Dendritic cell treated with granulocyte-macrophage colony-stimulating factor and Interleukin-4, amounts not matched to agents 40 ng/mL and 50 ng/mL, for 4 days (primary cell): ENCODE results near the gene LRBA.
"Not testable (repeated sequence)": the region's sequence is repeated elsewhere in the genome, so short reads cannot be mapped to it uniquely, and the experiment has no call there.

ENCODE experiments used
- H3K27ac Mint-ChIP-seq: one replicate; pipeline ENCODE4 v1.8.0; 2022; ENCODE audit warnings: mild to moderate bottlenecking, mixed read lengths
- H3K27me3 Mint-ChIP-seq: one replicate; pipeline ENCODE4 v1.8.0; 2022; ENCODE audit warnings: mild to moderate bottlenecking, mixed read lengths
- H3K36me3 Mint-ChIP-seq: one replicate; pipeline ENCODE4 v1.8.0; 2022; ENCODE audit warnings: low read depth, mixed read lengths
- H3K4me1 Mint-ChIP-seq: one replicate; pipeline ENCODE4 v1.8.0; 2022; ENCODE audit warnings: low read depth, mixed read lengths
- H3K4me3 Mint-ChIP-seq: one replicate; pipeline ENCODE4 v1.8.0; 2022; ENCODE audit warnings: mild to moderate bottlenecking, moderate library complexity, mixed read lengths
- H3K9me3 Mint-ChIP-seq: one replicate; pipeline ENCODE4 v1.8.0; 2022; ENCODE audit warnings: mixed read lengths
- intact Hi-C: fragments of 100-400 bp; cut with micrococcal nuclease; formaldehyde crosslinking; loops from one replicate; pipeline ENCODE4 v1.15.0; 2022

Gene LRBA

DNA sequence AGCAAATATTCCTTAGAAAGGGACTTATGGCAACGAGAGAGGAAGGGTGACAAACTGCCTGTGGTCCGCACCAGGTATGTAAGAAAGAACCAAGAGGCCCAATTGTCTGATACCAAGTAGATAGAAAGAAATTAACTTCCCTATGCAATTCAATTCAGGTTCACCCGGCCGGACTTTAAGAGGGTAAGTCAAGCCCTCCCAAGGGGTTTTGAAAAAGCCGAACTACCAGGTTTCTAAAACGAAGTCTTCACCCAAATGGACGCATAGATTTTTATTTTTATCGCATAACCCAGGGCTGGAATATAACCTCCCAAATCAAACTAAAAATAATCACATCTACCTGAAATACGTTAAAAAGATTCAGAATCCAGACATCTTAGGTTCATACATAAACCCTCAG, 434.8 kb downstream of the LRBA start:
- Mint-ChIP-seq H3K36me3 (peaks cover 40% of the 10 kb centered on the region), H3K9me3 (peaks cover 46% of the 10 kb centered on the region), H3K4me1 (no peaks in the 10 kb centered on the region), H3K27me3 (no peaks in the 10 kb centered on the region), H3K4me3 (no peak overlapping the region), H3K27ac (no peak overlapping the region)
- intact Hi-C loops: no loop called here

DNA sequence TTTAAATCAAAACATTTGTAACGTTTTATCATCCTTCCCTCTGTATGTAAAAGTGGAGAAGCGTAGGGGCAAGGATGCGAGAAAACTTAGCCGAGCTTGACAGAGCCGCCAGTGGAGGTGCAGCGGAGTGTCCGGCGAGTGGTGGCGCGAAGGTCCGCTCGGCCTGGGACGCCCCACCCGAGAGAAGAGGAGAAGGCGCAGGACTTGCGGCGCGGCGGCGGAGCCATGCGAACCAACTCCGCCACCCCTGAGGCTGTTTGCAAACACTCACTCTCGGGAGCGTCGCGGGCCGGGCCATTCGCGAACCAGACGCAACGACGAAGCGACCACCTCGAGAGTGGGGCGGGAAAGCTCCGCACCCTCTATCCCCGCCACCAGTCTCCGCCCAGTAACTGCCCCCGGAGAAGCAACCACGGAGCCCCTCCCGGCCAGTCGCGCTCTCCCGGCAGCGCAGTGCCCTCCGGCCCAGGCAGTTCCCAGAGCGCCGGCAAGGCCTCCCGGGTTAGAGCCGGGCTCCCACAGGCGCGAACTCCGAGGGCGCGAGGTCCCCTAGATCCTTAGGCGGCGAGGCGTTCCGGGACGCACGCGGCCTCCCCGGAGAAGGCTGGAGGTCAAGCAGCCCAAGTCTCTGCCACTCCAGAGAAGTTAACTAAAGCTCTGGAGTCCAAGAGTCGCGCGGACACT, 435.4 kb downstream of the LRBA start:
- intact Hi-C loops: no loop called here
- no peak overlapping the region for H3K27ac Mint-ChIP-seq
- peaks cover 40% of the 10 kb centered on the region for H3K36me3 Mint-ChIP-seq

DNA sequence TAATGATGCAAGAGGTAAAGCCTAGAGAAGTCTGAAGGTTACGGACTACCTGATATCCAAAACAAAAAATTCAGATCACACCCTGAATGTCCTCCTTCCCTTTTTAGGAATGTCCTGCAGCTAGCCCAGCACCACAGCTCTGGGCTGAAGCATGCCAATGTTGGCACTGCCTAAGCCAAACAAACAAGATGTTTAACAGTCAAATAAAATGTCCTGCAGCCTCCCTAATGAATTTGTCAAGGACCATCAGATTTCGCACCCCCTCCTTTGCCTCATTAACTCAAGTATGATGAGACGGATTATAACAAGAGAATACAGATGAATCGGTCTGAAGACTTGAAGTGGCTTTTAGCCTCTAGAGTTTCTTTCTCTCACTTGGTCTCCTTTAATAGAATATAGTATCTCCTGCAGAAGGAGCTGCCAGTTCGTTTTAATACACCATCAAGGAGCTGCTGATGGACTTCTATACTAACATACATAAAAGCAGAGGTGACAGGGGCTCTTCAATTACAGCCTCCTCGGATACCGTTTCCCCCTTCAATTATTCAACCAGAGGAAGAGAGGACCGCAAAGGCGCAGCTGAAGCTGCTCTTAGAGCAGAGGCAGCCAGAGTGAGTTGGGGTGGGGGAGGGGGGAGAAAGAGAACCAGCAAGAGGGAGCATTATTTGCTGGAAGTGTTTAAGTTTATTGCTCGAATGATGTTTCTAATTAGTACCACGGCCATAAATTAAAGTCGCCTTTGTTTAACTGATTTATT, 436.2 kb downstream of the LRBA start:
- intact Hi-C loops: no loop called here
- Mint-ChIP-seq H3K36me3 (peaks cover 33% of the 10 kb centered on the region), H3K27me3 (no peaks in the 10 kb centered on the region), H3K4me1 (no peaks in the 10 kb centered on the region), H3K27ac (no peak overlapping the region), H3K9me3 (peaks cover 43% of the 10 kb centered on the region), H3K4me3 (no peak overlapping the region)

More for the DNA sequence above, 435.4 kb downstream of the LRBA start:
- peaks cover 46% of the 10 kb centered on the region for H3K9me3 Mint-ChIP-seq
- no peak overlapping the region for H3K4me3 Mint-ChIP-seq
- no peaks in the 10 kb centered on the region for H3K27me3 Mint-ChIP-seq
- no peaks in the 10 kb centered on the region for H3K4me1 Mint-ChIP-seq

DNA sequence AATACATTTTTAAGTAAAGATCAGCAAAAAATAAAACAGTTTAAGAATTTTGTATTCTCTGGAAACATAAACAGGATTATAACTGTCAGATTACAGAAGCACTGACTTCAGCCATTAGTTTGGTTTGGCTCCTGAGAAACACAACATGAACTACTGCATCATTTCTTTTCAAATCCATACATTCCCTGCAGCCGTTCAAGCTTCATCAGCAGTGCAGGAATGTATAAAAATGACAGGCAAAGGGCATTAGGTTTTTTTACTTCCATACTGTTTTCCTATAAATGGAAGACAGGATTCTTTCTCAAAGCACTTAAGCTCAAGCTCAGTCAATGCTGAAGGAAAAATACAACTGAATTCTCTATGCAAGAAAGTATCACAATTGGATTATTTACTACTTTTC, 437.3 kb downstream of the LRBA start:
- Mint-ChIP-seq H3K4me3 (no peak overlapping the region), H3K27ac (no peak overlapping the region), H3K27me3 (no peaks in the 10 kb centered on the region), H3K9me3 (peaks cover 31% of the 10 kb centered on the region), H3K36me3 (peaks cover 22% of the 10 kb centered on the region), H3K4me1 (no peaks in the 10 kb centered on the region)
- intact Hi-C loops: no loop called here

DNA sequence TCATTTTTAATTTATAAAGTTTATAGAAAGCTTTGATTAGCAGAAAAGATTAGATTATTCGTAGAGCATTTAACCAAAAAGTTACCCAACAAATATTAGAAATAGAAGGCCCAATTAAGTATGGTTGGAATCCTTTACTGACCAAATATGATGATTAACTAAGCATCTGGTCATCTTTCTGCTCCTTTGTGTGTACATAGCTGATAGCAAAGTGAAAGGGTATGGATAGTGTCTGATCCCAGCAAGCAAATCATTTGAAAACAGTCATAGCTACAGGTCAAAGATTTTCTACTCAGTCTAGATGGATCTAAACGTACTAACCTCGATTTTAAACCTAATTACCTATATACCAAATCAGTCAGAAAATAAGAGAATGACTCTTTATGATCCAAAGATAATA, 440.4 kb downstream of the LRBA start:
- no peaks in the 10 kb centered on the region for H3K4me1 Mint-ChIP-seq
- peaks cover 6% of the 10 kb centered on the region for H3K9me3 Mint-ChIP-seq
- H3K4me3 Mint-ChIP-seq: no peak overlapping the region
- peaks cover 6% of the 10 kb centered on the region for H3K36me3 Mint-ChIP-seq
- no peaks in the 10 kb centered on the region for H3K27me3 Mint-ChIP-seq
- intact Hi-C loops: no loop called here
- no peak overlapping the region for H3K27ac Mint-ChIP-seq

DNA sequence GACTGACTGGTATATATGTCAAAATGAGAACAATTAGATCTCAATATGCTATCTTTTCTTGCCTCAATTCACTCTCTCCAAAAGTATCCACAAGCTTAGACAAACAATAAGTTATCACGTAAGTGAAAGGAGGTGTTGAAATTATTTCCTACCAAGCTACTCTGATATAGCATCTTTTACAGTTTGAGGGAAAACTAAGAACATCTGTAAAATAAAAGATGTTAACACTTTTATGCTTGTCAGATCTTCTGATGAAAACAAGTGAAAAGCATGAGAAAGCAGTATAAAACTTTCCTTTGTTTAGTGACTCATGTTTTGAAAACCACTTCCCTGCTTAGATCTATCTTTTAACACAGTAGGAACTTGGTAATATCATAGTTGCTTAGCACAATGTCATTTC, 441.6 kb downstream of the LRBA start:
- no peaks in the 10 kb centered on the region for H3K9me3 Mint-ChIP-seq
- H3K4me3 Mint-ChIP-seq: no peak overlapping the region
- no peaks in the 10 kb centered on the region for H3K36me3 Mint-ChIP-seq
- no peaks in the 10 kb centered on the region for H3K27me3 Mint-ChIP-seq
- intact Hi-C loops: no loop called here
- no peaks in the 10 kb centered on the region for H3K4me1 Mint-ChIP-seq
- H3K27ac Mint-ChIP-seq: no peak overlapping the region

DNA sequence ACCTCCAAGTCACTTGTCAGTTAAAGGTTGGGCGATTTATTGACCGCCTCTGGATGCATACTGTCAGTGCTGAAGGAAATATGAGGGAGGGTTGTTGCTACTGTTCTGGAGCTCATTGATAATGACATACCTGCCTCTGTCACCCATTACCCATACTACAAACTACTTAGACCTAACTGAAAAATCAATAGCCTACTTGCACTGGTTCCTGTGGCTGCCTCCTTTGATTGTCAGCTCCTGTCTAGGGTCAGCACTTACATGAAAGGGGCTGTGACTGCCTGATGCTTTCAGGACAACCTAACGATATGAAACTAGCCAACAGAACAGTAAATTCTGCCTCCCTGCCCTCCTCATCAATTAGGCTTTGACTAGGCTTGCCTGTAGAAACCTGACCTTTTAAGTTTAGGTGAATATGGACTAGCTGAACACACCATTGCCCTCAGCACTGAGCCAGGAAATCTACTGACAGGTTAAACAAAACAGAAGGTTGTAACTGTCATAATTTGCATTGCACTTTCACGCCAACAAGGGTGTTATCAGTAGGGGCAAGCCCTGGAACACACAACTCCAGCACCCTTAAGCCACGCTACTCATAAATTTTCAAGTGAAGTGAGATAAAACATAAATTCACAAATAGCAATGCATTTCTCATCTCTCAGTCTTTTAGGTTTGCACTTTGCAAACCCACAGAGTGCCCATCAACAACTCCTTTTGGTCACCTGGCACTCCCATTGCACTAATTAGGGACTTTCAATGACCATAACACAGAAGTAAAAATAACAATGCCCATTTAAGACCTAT, 442.2 kb downstream of the LRBA start:
- H3K27ac Mint-ChIP-seq: no peak overlapping the region
- no peak overlapping the region for H3K4me3 Mint-ChIP-seq
- no peaks in the 10 kb centered on the region for H3K4me1 Mint-ChIP-seq
- intact Hi-C loops: no loop called here
- no peaks in the 10 kb centered on the region for H3K9me3 Mint-ChIP-seq
- H3K36me3 Mint-ChIP-seq: no peaks in the 10 kb centered on the region
- H3K27me3 Mint-ChIP-seq: no peaks in the 10 kb centered on the region

DNA sequence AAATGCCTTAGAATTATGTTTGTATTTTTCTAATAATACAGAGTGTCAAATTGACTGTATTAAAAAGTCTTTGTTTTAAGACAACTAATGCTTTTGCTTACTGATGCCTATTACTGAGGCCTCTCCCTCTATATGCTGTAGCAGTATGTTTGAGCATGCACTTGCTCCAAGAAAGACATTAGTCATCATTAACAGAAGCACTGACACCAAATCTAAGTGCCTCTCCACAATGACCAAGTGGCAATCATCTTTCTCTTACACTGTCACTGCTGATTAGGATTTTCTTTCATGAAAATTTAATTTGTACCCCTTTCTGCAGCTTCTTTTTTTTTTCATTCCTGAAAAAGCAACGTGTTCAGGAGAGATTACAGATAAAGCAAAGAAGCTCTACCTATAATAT, 444.2 kb downstream of the LRBA start:
- intact Hi-C loops: no loop called here
- Mint-ChIP-seq H3K4me3 (no peak overlapping the region), H3K9me3 (no peaks in the 10 kb centered on the region), H3K27ac (no peak overlapping the region), H3K4me1 (no peaks in the 10 kb centered on the region), H3K36me3 (no peaks in the 10 kb centered on the region), H3K27me3 (no peaks in the 10 kb centered on the region)

DNA sequence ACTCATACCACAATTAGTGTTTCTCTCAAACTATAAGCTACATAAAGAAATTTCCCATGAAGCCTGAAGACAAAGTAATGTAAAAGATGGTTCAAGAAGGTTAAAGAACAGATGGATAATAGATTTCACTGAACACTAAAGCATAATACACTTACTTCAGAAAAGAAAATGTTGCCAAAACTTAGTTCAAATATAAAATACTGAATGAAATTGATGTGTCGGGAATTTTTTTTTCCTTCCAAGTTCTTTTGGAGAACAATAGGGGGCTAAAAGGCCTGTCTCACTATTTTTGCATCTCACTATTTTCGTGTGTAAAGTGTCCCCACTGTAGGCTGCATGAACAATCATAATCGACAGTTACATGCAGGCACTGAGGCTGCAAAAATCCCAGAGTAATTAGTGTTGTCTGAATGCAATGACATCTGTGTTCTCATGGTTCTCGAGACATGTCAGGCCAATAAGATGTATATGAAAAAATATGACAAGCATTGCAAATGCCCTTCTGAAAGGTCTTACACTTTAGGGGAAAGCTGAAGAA, 445.0 kb downstream of the LRBA start:
- Mint-ChIP-seq H3K27me3 (no peaks in the 10 kb centered on the region), H3K4me3 (no peak overlapping the region), H3K4me1 (no peaks in the 10 kb centered on the region), H3K36me3 (no peaks in the 10 kb centered on the region), H3K27ac (no peak overlapping the region), H3K9me3 (peaks cover 3% of the 10 kb centered on the region)
- intact Hi-C loops: no loop called here

DNA sequence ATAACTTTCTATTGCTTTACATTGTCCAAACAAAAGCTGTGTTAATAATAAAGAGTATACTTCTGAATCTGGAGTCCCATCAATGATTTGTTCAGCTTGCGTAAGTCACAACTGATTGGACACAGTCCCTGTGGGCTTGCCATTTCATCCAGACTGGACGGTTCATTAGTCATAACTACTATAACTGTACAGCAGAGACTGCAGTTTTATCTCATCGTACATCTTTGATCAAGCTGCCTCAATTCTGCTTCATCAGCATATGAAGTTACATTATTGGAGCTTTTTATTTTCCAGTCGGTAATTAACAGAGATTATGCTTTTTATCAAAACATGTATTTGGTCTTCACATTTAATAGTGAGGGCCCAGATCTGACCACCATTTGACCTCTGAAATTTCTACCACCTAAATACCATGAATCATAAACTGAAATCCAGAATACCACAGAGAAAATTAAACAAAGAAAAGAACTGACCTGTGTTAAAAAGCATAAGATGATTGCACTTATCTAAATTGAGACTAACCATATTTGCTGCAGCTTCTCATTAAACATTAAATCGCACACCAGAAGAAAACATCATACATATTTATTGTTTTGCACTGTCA, 445.6 kb downstream of the LRBA start:
- H3K9me3 Mint-ChIP-seq: peaks cover 8% of the 10 kb centered on the region
- no peak overlapping the region for H3K4me3 Mint-ChIP-seq
- H3K4me1 Mint-ChIP-seq: no peaks in the 10 kb centered on the region
- H3K27me3 Mint-ChIP-seq: no peaks in the 10 kb centered on the region
- no peaks in the 10 kb centered on the region for H3K36me3 Mint-ChIP-seq
- intact Hi-C loops: no loop called here
- no peak overlapping the region for H3K27ac Mint-ChIP-seq

DNA sequence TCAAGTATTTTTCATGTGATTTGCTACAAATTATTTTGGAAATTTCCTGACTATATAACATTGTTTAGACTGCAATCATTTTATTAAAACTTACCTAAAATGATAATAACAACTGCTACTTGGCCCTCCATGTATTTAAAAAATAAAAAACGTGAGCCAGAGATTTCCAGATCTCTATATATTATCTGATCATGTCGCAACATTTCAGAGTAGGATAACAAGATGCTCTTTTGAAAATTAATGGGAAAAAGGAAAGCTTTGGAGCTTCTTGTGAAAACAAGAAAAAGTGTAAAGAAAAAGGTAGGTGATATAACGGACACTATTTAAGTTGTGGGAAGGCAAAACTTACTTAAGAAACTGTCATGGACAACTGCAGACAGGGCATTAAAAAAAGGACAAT, 448.0 kb downstream of the LRBA start:
- no peak overlapping the region for H3K27ac Mint-ChIP-seq
- H3K9me3 Mint-ChIP-seq: peaks cover 8% of the 10 kb centered on the region
- no peaks in the 10 kb centered on the region for H3K36me3 Mint-ChIP-seq
- H3K4me1 Mint-ChIP-seq: no peaks in the 10 kb centered on the region
- H3K27me3 Mint-ChIP-seq: no peaks in the 10 kb centered on the region
- intact Hi-C loops: no loop called here
- H3K4me3 Mint-ChIP-seq: no peak overlapping the region

DNA sequence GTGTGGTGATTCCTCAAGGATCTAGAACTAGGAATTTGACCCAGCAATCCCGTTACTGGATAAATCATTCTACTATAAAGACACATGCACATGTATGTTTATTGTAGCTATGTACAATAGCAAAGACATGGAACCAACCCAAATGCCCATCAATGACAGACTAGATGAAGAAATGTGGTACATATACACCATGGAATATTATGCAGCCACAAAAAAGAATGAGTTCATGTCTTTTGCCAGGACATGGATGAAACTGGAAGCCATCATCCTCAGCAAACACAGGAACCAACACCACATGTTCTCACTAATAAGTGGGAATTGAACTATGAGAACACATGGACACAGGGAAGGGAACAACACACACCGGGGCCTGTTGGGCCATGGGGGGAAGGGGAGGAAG, 450.1 kb downstream of the LRBA start:
- H3K4me1 Mint-ChIP-seq, H3K27me3 Mint-ChIP-seq, H3K36me3 Mint-ChIP-seq, H3K9me3 Mint-ChIP-seq, H3K27ac Mint-ChIP-seq, H3K4me3 Mint-ChIP-seq, intact Hi-C loops: not testable (repeated sequence)

DNA sequence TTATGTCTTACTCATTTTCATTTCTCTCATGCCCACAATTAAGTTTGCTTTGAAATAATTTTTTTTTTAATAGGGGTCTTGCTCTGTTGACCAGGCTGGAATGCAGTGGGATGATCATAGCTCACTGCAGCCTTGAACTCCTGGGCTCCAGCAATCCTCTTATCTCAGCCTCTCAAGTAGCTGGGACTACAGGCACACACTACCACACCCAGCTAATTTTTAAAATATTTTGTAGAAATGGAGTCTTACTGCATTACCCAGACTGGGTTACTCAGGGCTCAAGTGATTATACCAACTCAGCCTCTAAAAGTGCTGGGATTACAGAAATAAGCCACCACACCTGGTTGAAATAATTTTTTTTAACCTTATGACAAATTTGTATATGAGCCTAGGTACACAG, 452.3 kb downstream of the LRBA start:
- H3K27me3 Mint-ChIP-seq: no peaks in the 10 kb centered on the region
- H3K4me3 Mint-ChIP-seq: no peak overlapping the region
- H3K27ac Mint-ChIP-seq: no peak overlapping the region
- peaks cover 8% of the 10 kb centered on the region for H3K9me3 Mint-ChIP-seq
- no peaks in the 10 kb centered on the region for H3K4me1 Mint-ChIP-seq
- no peaks in the 10 kb centered on the region for H3K36me3 Mint-ChIP-seq
- intact Hi-C loops: no loop called here

DNA sequence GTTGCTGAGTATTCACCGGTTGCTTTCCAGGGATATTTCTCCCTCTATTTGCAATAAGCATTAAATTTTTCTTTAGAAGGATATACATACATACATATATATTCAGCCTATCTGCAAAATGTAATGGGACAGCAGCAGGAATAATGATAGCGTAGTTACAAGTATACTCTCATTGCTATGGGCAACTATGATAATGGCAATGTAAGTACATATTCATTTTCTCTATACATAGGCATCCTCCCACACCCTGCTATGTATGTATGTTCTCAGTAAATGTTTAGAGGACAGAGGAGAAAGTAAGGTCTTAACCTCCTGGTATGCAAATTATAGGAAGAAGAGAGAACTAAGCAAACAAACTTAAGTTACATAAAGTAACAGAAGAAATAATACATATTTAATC, 452.8 kb downstream of the LRBA start:
- Mint-ChIP-seq H3K4me1 (no peaks in the 10 kb centered on the region), H3K27ac (no peak overlapping the region), H3K36me3 (no peaks in the 10 kb centered on the region), H3K4me3 (no peak overlapping the region), H3K9me3 (peaks cover 8% of the 10 kb centered on the region), H3K27me3 (no peaks in the 10 kb centered on the region)
- intact Hi-C loops: no loop called here
